C4-2B (cell line): ENCODE data around the gene PBX1.

Experiments used
- ZFX ChIP-seq: fragments of 450-650 bp; IDR thresholded peaks from 2 replicates; pipeline ENCODE4 v1.6.1; 2017
- TF ChIP-seq, protein P1 (sequence below): fragments of 450-650 bp; conservative IDR thresholded peaks from 2 replicates; pipeline ENCODE4 v1.5.1; 2017; ENCODE audit warnings: mild to moderate bottlenecking

DNA sequence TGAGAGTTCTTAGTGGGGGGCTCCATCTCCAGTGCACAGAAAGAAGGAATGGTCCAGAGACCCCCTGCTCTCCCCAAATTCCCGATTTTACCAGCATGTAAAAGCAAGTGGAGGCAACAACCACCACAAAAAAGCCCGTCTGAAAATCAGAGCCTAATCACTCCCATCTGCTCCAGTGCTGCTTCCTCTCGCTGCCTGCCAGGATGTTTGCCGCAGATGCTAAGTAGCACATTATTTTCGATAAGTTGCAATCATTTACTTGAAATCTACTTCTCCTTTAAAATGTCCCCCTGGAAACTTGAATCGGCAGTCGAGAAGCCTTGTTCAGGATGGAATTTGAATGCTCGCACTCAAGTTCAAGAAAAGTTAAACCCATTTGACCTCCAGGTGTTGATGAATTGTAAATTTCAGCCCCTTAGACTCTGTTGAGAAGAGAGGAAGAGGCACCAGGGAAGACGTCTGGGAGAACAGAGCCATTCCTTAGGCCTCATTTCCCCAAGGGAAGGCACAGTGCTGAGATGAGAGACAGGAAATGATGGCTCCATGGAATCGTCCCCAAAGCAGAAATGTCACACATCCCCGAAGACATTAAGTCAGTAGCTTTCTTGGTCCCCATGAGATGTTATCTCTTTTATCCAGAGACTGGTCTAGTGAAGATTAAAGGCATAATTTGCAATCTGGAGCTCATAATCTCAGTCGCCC lies 221.3 kb downstream of the PBX1 start:
- TF ChIP-seq, protein P1, sequence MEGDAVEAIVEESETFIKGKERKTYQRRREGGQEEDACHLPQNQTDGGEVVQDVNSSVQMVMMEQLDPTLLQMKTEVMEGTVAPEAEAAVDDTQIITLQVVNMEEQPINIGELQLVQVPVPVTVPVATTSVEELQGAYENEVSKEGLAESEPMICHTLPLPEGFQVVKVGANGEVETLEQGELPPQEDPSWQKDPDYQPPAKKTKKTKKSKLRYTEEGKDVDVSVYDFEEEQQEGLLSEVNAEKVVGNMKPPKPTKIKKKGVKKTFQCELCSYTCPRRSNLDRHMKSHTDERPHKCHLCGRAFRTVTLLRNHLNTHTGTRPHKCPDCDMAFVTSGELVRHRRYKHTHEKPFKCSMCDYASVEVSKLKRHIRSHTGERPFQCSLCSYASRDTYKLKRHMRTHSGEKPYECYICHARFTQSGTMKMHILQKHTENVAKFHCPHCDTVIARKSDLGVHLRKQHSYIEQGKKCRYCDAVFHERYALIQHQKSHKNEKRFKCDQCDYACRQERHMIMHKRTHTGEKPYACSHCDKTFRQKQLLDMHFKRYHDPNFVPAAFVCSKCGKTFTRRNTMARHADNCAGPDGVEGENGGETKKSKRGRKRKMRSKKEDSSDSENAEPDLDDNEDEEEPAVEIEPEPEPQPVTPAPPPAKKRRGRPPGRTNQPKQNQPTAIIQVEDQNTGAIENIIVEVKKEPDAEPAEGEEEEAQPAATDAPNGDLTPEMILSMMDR = no peak
- TF ChIP-seq ZFX = no peak
